Activated T-cell treated with anti-CD3 and anti-CD28 coated beads, Interleukin-2, amount 50 U/mL, for 48 hours (primary cell): ENCODE results near the gene FMNL2.

Experiments
- DNase-seq, 2 experiments: peaks; one replicate each; pipeline ENCODE4 v3.0.0-alpha.2; 2020

The FMNL2 gene

DNA sequence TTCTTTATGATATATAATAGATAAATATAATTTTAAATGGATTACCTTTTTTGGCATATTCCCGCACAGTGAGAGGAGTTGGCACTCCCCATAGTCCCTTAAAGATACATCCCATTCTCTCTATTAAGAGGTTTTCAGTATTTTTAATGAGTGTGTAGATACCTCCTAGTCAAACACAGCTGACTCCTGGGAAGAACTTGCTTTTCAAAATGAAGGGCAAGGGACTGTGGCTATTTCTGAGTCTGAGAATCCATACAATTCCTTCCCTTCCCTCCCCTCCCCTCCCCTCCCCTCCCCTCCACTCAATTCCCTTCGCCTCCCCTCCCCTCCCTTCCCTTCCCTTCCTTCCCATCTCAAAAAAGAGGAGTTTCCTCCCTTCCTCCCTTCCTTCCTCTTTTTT lies 288.8 kb downstream of the FMNL2 start:
- DNase-seq: no peak

DNA sequence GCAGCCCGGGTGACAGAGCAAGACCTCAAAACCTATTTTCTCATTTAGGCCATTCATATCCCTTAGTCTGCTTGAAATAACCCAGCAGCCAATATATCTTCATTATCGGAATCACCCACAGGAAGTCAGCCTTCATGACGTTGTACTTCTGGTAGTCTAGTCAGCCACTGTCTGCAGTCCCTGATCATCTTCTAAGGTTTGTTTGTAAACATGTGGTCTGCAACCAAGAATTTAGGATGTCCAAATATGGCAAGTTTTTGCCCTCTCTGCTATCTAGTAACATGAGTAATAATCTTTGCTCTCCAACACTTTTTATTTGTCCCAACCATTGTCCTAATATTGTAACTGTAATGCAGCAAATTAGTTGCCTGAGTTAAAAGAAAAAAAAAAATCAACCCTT lies 289.8 kb downstream of the FMNL2 start:
- DNase-seq: no peak

DNA sequence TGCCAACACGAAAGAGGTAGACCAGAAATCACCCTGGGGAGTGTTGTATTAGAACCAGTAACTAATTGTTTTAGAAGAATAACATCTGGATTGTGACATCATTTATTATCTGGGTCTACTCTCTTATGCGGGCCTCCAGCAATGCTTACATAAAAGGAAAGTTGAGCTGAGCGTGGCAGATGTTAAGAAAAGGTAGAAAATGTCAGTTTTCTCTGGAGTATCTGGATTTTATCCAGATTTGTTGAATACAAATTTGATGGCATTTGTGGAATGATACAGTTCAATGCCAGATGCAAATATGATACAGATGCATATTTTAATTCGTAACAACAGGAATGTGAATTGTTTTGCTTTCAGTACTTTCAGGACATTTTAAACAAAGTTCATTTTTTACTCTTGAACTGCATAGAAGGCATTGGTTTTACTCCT lies 292.0 kb downstream of the FMNL2 start:
- no peak for DNase-seq

DNA sequence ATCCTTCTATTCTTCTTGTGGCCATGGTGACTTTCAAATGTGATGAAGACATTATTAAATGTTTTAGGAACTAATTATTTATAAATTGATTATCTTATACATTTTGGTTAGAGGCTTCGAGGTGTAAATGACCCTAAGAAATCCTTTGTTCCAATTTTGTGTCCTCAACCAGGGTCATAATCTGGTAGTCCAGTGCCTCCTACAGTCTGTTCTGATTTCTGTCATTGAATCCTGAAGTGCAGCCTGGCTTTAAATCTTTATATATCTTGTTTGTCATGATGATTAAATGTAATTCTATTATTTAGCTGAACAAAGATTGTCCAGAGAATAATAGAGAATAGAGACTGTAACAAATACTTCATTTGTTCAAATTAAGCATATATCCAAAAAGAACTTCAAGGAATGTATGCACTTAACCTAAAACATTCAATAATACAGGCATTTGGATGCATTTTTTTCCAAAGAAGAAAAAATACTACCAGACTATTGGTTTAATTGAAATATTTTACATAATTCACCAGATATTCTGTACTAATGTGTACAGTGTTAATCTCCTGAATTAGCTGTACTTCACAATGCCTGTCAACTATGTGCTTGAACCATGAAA lies 292.5 kb downstream of the FMNL2 start:
- no peak for DNase-seq

- no peak for DNase-seq
These were observed 294.2 kb downstream of the FMNL2 start for GRCh38 chr2:152629202-152629601.

DNA sequence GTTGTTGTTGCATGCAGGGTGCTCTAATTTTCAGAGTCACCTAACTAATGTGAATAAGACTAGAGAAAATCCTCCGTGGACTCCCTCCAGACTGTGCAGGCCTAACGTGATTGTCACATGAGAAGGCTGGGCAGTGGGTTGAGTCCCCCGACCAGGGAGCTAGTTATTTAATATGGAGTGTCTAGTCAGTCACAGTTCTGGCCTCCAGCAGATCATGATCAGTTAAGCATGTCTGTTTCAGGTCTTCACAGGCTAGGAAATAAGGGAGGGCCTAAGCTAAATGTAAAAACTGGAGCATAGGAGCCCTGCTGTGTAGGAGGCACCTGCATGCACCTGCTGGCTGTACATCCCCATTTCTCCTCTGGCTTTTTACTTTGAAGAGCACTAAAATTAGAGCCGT lies 295.5 kb downstream of the FMNL2 start:
- DNase-seq: no peak

GRCh38 chr2:152632736-152633135 lies 297.8 kb downstream of the FMNL2 start:
- DNase-seq: no peak

DNA sequence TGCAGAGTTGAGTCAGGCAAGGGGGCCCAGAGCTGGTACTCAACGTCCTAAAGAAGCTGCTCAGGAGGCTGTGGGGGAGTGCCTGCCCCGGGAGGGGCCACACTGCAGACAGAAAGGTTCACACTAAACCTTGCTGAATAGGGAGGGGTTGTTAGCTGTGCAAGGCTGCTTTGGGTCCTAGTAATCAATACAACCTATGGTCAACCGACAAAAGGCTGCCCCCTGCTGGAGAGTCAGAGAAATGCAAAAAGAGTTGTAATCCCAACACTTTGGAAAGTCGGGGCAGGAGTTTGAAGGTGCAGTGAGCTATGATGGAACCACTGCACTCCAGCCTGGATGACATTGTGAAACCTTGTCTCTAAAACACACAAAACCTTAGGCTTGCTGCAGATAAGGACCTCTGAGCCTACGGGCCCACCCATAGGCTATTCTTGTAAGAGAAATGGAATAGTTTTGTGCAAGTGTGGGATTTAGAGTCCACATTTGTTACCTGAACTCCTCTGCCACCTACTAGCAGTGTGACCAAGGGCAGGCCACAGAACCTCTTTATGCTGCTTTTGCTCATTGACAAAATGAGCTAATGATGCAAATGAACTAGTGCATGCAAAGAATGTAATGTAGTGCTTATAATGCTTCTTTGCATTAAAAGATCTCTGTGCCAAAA lies 300.8 kb downstream of the FMNL2 start:
- peak; percentile 76 to 78 for DNase-seq

- no peak for DNase-seq
These were observed 302.3 kb downstream of the FMNL2 start for GRCh38 chr2:152637251-152637650.

- no peak for DNase-seq
These were observed 303.1 kb downstream of the FMNL2 start for GRCh38 chr2:152638056-152638455.

GRCh38 chr2:152638590-152638989 lies 303.6 kb downstream of the FMNL2 start:
- no peak for DNase-seq

DNA sequence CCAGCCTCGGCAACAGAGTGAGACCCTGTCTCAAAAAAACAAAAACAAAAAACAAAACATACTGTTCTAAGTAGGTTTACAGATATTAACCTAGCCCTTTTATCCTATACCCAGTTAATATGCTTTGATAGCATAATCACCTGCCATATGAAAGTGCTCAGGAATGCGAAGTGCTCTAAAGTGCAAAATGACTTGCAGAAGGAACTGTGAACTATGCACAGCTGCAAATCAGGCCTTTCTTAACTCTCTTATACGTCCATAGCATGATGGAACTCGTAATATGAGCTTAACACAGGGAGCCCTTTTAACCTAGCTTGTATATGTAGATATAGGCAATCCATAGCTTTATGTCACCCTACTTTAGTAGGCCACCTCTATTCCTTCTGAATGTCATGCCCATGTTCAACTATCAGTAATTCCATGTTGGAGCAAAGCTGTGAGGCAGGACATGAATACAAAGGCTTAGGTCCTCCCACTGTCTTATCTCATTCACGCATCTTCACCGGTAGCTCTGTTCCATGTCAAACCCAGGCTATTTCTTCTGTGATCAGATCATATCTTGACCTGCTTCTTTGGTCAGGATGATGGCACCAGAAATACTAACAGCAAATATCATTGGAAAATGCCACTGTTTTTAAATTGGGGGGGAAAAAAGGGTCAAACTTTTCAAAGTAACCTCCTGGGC lies 309.4 kb downstream of the FMNL2 start:
- DNase-seq: no peak

GRCh38 chr2:152646264-152646663 lies 311.3 kb downstream of the FMNL2 start:
- DNase-seq: no peak

- DNase-seq: no peak
These were observed 311.8 kb downstream of the FMNL2 start for GRCh38 chr2:152646775-152647174.

- DNase-seq: no peak
These were observed 312.6 kb downstream of the FMNL2 start for GRCh38 chr2:152647552-152647951.

DNA sequence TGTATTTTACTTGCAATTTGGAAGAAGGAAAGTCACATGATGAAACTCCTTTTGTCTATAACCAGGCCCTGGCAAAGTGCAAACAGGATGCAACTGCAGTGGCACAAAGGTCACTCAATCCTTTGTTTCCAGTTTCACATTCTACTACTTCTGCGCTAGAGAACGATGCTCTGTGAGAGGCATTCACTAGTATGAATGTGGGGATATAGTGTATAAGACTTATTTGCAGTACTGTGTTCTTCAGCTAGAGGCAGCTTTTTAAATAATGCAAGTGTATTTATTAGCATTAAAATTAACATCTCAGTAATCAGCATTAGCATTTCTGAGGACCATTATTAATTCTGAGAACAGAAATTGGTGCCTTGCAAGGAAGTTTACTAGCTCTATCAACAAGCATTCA lies 313.4 kb downstream of the FMNL2 start:
- DNase-seq: no peak

DNA sequence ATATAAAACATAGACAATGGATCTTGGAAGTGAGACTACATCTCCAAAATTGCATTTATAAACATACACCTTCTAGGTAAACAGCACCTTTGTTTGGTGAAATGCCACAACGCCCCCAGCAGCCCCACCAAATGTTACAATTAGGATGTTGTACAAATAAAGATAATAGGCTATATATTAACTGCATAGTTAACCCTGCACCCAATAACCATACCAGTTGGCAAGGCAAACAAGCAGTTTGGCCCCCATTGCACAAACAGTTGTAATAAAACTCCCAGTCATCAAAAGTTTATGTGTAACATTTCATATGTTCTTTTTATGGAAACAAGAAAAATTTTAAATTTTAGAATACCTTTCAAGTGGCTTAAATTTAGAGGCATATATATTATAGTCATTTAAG lies 315.0 kb downstream of the FMNL2 start:
- DNase-seq: no peak

DNA sequence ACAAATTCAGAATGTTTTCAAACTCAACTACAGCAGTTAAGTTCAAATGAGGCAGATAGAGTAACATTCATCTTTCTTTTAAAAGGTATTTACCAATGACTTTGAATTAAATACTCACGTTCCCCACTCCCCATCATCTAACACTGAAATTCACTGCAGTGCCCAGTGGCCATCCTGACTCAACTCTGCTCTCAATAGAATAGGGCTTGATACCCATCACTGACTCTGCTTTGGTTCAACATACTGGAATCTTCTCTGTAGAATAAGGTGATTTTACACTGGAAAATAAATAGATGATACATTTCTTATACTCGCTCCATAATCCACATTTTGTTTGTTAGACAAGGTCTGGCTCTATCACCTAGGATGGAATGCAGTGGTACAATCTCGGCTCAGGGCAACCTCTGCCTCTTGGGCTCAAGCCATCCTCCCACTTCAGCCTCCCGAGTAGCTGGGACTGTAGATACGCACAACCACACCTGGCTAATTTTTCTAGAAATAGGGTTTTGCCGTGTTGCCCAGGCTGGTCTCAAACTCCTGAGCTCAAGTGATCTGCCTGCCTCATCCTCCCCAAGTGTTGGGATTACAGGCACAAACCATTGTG lies 315.9 kb downstream of the FMNL2 start:
- no peak for DNase-seq

DNA sequence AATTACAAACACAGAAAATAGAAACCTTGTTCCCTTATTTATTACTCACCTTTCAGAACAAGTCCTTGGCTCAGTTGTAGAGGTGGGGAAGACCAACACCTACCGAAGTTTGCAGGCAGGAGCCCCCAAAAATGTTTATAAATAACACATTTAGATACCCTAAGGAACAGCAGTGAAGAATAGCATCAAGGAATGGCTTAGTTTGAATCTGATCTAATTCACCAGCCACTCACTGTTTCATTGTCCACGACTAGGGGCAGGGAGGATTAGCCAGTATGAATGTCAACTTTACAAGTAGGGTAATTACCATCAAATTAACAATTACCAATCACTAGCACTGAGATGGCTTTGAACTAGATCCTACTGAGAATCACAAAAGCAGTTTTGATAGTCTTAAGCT lies 316.9 kb downstream of the FMNL2 start:
- no peak for DNase-seq

DNA sequence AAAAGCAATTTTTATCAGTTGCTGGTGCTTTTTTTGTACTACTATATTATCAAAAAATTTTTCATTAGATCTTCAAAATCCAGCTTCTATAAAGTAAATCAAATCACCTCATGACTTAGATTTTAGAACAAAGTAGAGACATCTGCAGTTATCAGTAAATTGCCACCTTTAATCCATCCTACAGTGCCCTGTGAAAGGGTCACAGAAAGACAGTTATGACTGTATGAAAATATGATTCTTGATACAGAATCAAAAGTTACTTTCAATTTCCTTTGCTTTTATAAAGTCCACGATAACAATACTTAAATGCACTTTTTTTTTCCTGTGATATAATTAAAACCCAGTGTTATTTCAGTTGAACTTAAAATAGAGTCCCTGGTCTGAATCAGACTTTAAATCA lies 320.9 kb downstream of the FMNL2 start:
- DNase-seq: no peak

DNA sequence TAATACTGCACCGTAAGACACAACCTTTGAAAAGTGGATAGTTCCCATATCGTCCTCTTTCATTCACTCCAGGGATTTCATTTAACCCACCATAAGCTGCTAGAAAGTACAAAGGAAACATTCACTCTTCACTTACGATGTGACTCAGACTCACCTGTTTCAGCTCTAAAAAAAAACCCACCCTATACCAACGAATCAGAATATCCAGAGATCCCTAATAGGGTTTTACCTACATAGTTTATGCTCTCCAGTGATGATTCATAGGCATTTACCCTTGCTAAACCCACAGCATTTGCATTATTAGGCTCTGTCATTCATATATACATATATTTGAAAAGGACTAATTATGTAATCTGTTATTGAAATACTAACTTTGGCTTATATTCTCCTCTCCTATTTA lies 322.1 kb downstream of the FMNL2 start:
- no peak for DNase-seq

DNA sequence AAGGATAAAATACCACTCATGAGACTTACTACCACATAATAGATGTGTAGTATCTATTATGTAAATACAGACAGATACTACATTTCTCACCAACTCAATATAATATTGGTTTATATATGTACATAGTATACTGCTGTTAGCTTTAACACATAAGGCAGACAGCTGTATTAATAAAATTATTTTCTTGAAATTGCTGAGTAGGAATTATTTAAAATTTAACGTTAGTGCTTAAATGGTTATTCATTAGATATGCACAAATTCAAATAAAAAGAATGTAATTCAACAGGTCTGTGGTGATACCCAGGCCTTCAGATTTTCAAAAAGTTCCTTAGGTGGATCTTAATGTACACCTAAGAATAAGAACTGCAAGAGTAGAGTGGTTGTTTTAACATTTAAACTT lies 323.2 kb downstream of the FMNL2 start:
- DNase-seq: no peak

GRCh38 chr2:152661076-152661475 lies 326.1 kb downstream of the FMNL2 start:
- DNase-seq: no peak

DNA sequence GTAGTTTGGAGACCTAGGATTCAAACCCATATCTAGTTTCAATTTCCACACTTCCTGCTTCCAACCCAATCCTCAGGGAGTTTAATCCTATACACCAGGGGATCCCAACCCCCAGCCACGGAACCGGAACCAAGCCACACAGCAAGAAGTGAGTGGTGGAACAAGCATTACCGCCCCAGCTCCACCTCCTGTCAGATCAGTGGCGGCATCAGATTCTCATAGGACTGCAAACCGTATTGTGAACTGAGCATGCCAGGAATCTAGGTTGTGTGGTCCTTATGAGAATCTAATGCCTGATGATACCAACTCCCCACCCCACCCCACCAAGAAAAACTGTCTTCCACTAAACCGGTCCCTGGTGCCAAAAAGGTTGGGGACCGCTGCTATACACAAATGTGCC lies 329.8 kb downstream of the FMNL2 start:
- DNase-seq: no peak
